GDM1 (cell line): ENCODE measurements around the gene FAM149B1.

Experiments
- DNase-seq: peaks from one replicate; lab custom pipeline; 2025; lab: John Stamatoyannopoulos, UW

The FAM149B1 gene

GRCh38 chr10:73287441-73287840 is 119.5 kb downstream of the FAM149B1 start:
- no peak for DNase-seq

- DNase-seq: no peak
Measured at GRCh38 chr10:73289958-73290357, 122.0 kb downstream of the FAM149B1 start.

GRCh38 chr10:73293461-73293860 is 125.5 kb downstream of the FAM149B1 start:
- no peak for DNase-seq
